GM12878 (cell line): ENCODE measurements around the gene TOX2. TPM values are rescaled to one million over a fixed set of nuclear protein-coding genes. Genes with fewer than 3 reads are reported as not detected.

Experiments
- BACH1 ChIP-seq: fragments of 450-650 bp; IDR thresholded peaks from 2 replicates; pipeline ENCODE4 v1.6.1; 2017; ENCODE audit warnings: mild to moderate bottlenecking, borderline replicate concordance
- DPF2 ChIP-seq: fragments of 450-650 bp; IDR thresholded peaks from 2 replicates; pipeline ENCODE4 v1.6.1; 2017; ENCODE audit warnings: mild to moderate bottlenecking
- EGR1 ChIP-seq, 2 experiments: IDR thresholded peaks; 1 replicate in 1 of 2; 2 replicates in 1 of 2; pipeline ENCODE4 v1.6.1; 2011 to 2012; ENCODE audit warnings: low read depth in 2 of 2, low read length in 2 of 2, borderline replicate concordance in 1 of 2, mild to moderate bottlenecking in 1 of 2, moderate library complexity in 1 of 2
- FOXK2 ChIP-seq: fragments of 450-650 bp; IDR thresholded peaks from 2 replicates; pipeline ENCODE4 v1.6.1; 2017; ENCODE audit warnings: mild to moderate bottlenecking, moderate library complexity
- FOXM1 ChIP-seq: IDR thresholded peaks from 2 replicates; pipeline ENCODE4 v1.6.1; 2012; ENCODE audit warnings: low read depth, mild to moderate bottlenecking, inconsistent platforms, low read length, moderate library complexity
- GATAD2B ChIP-seq: fragments of 450-650 bp; conservative IDR thresholded peaks from 2 replicates; pipeline ENCODE4 v1.6.1; 2017; ENCODE audit warnings: low read depth, mild to moderate bottlenecking, moderate library complexity
- HDAC2 ChIP-seq: fragments of 200-600 bp; sonication (generic); IDR thresholded peaks from 2 replicates; pipeline ENCODE4 v1.6.1; 2017
- JUND ChIP-seq: IDR thresholded peaks from 2 replicates; pipeline ENCODE4 v1.6.1; 2012; ENCODE audit warnings: low read depth, mild to moderate bottlenecking, low read length, improper control_type of control experiment, moderate library complexity
- MEF2A ChIP-seq: IDR thresholded peaks from 2 replicates; pipeline ENCODE4 v1.6.1; 2011; ENCODE audit warnings: low read depth, mild to moderate bottlenecking, low read length, moderate library complexity; ENCODE audit not compliant: insufficient read depth
- MEF2B ChIP-seq: fragments of 450-650 bp; IDR thresholded peaks from 2 replicates; pipeline ENCODE4 v1.6.1; 2018; ENCODE audit warnings: mild to moderate bottlenecking, moderate library complexity; ENCODE audit not compliant: partially characterized antibody, poor library complexity, severe bottlenecking
- NFYB ChIP-seq: IDR thresholded peaks from 2 replicates; pipeline ENCODE4 v1.6.1; 2011; ENCODE audit warnings: low read depth, mild to moderate bottlenecking, low read length, improper control_type of control experiment, moderate library complexity; ENCODE audit not compliant: insufficient read depth
- POU2F2 ChIP-seq: IDR thresholded peaks from 3 replicates; pipeline ENCODE4 v1.6.1; 2011; ENCODE audit warnings: low read depth, mild to moderate bottlenecking, low read length, borderline replicate concordance
- SMAD5 ChIP-seq: IDR thresholded peaks from 2 replicates; pipeline ENCODE4 v1.6.1; 2016; ENCODE audit warnings: antibody characterized with exemption, low read depth
- SMARCA5 ChIP-seq: fragments of 450-650 bp; IDR thresholded peaks from 2 replicates; pipeline ENCODE4 v1.6.1; 2017; ENCODE audit warnings: mild to moderate bottlenecking
- SRF ChIP-seq, 2 experiments: IDR thresholded peaks; 2 replicates each; pipeline ENCODE4 v1.6.1; 2011; ENCODE audit warnings: low read depth in 2 of 2, low read length in 2 of 2, mild to moderate bottlenecking in 1 of 2, moderate library complexity in 1 of 2
- TAF1 ChIP-seq: IDR thresholded peaks from 2 replicates; pipeline ENCODE4 v1.6.1; 2011; ENCODE audit warnings: mild to moderate bottlenecking, low read depth, low read length, borderline replicate concordance
- ZSCAN29 ChIP-seq: fragments of 450-650 bp; IDR thresholded peaks from 2 replicates; pipeline ENCODE4 v1.6.1; 2017; ENCODE audit warnings: mild to moderate bottlenecking, moderate library complexity
- polyA plus RNA-seq, 11 experiments: library from polyadenylated mRNA; depleted of rRNA in 4 of 11; unstranded in 6 of 11; stranded (reverse) in 5 of 11; fragments of >200 nt; fragmentation: Nextera tagmentation in 4 of 11; fragmentation: Illumina TruSeq in 1 of 11; extraction: Ambion mirVana in 4 of 11; extraction: Trizol in 1 of 11; gene quantifications; 1 replicate in 1 of 11; 2 replicates in 10 of 11; pipeline versions ENCODE4 v1.2.1 to v1.2.3, GENCODE V29; 2011 to 2016; ENCODE audit warnings: inconsistent platforms in 2 of 11, missing spikeins in 2 of 11, low read depth in 1 of 11
- total RNA-seq, 4 experiments: library from RNA; depleted of rRNA in 3 of 4; stranded (reverse); fragments of >200 nt in 3 of 4; fragmentation: Illumina TruSeq in 1 of 4; extraction: Trizol in 1 of 4; gene quantifications; 2 replicates each; pipeline versions ENCODE4 v1.2.1 to v1.2.3, GENCODE V29; 2013 to 2021
- TF ChIP-seq, protein P1 (sequence below): fragments of 150-350 bp; IDR thresholded peaks from 2 replicates; pipeline ENCODE4 v1.6.1; 2016; ENCODE audit warnings: low read depth, low read length
- TF ChIP-seq, protein P2 (sequence below): IDR thresholded peaks from 2 replicates; pipeline ENCODE4 v1.6.1; 2012; ENCODE audit warnings: low read depth, low read length, improper control_type of control experiment
- TF ChIP-seq, protein P3 (sequence below): IDR thresholded peaks from 2 replicates; pipeline ENCODE4 v1.6.1; 2012; ENCODE audit warnings: low read length, inconsistent platforms
- TF ChIP-seq, protein P4 (sequence below): fragments of 450-650 bp; IDR thresholded peaks from 2 replicates; pipeline ENCODE4 v1.6.1; 2017; ENCODE audit warnings: antibody characterized with exemption, mild to moderate bottlenecking, moderate library complexity
- TF ChIP-seq, protein P5 (sequence below): IDR thresholded peaks from 2 replicates; pipeline ENCODE4 v1.6.1; 2011; ENCODE audit warnings: low read depth, mild to moderate bottlenecking, low read length, moderate library complexity, borderline replicate concordance; ENCODE audit errors: extremely low read depth

TOX2 gene
- total and polyA plus RNA-seq, 10 of the 15 experiments (the other 5 are each of a cell fraction or from before 2014, with no cell fraction given), result 2.6 to 40.5 (median 7.9) TPM

DNA sequence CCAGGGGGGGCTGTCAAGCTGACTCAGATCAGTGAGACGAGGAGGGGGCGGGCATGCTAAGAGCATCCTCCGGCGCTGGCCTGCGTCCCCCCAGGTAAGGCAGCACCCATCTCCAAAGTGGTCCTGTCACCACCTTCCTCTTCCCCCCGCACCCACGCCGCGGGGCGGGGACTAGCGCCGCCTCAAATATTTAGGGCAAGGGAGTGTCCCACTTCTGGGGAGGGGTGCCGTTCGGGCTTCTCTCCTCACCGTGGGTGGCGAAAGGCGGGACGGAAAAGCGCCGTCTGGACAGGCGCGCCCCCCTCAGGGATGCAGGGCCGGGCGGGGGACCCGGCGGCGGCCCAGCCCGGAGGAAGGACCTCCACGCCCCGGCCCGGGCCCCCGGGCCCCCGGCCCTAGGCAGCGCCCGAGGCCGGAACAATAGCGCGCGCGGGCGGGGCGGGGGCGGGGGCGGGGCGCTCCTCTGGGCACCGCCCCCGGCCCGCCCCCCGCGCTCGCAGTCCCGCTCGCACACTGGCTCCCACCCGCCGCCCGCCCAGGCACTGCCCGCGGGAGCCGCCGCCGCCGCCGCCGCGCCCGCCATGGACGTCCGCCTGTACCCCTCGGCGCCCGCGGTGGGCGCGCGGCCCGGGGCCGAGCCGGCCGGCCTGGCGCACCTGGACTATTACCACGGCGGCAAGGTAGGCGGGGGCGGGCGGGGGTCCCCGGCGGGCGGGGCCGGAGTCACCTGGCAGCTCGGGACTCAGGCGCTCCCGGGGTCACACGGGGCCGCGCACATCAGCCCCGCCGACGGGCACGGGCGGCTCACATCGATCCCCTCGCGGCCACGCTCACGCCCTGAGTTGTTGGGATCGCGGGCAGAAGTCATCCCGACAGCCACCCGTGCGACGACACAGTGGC lies at the start of gene TOX2 (continued):
- no peak for TF ChIP-seq MEF2B
- TF ChIP-seq, protein P1, sequence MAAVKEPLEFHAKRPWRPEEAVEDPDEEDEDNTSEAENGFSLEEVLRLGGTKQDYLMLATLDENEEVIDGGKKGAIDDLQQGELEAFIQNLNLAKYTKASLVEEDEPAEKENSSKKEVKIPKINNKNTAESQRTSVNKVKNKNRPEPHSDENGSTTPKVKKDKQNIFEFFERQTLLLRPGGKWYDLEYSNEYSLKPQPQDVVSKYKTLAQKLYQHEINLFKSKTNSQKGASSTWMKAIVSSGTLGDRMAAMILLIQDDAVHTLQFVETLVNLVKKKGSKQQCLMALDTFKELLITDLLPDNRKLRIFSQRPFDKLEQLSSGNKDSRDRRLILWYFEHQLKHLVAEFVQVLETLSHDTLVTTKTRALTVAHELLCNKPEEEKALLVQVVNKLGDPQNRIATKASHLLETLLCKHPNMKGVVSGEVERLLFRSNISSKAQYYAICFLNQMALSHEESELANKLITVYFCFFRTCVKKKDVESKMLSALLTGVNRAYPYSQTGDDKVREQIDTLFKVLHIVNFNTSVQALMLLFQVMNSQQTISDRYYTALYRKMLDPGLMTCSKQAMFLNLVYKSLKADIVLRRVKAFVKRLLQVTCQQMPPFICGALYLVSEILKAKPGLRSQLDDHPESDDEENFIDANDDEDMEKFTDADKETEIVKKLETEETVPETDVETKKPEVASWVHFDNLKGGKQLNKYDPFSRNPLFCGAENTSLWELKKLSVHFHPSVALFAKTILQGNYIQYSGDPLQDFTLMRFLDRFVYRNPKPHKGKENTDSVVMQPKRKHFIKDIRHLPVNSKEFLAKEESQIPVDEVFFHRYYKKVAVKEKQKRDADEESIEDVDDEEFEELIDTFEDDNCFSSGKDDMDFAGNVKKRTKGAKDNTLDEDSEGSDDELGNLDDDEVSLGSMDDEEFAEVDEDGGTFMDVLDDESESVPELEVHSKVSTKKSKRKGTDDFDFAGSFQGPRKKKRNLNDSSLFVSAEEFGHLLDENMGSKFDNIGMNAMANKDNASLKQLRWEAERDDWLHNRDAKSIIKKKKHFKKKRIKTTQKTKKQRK, result no peak
- TF ChIP-seq EGR1 (IDR thresholded peaks at IDR 0.05; ENCODE audit: borderline replicate concordance in 1 of 2, low read depth in 2 of 2, low read length in 2 of 2), result peak in 1 of 2 experiments; percentile 80; a peak in 2 of 3 replicates
- no peak for TF ChIP-seq ZSCAN29
- no peak for TF ChIP-seq SRF (IDR thresholded peaks at IDR 0.05; ENCODE audit: low read depth in 2 of 2, low read length in 2 of 2)
- TF ChIP-seq JUND, result peak; percentile 34; the same call in 1 of the 2 replicates
- 0 out of 2 replicates have a peak, but pooled peaks have one; percentile 19 for TF ChIP-seq SMARCA5
- TF ChIP-seq, protein P2, sequence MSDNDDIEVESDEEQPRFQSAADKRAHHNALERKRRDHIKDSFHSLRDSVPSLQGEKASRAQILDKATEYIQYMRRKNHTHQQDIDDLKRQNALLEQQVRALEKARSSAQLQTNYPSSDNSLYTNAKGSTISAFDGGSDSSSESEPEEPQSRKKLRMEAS, result no peak
- TF ChIP-seq DPF2, result peak; percentile 46
- TF ChIP-seq, protein P3, sequence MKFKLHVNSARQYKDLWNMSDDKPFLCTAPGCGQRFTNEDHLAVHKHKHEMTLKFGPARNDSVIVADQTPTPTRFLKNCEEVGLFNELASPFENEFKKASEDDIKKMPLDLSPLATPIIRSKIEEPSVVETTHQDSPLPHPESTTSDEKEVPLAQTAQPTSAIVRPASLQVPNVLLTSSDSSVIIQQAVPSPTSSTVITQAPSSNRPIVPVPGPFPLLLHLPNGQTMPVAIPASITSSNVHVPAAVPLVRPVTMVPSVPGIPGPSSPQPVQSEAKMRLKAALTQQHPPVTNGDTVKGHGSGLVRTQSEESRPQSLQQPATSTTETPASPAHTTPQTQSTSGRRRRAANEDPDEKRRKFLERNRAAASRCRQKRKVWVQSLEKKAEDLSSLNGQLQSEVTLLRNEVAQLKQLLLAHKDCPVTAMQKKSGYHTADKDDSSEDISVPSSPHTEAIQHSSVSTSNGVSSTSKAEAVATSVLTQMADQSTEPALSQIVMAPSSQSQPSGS, result no peak
- no peak for TF ChIP-seq POU2F2
- TF ChIP-seq, protein P4, sequence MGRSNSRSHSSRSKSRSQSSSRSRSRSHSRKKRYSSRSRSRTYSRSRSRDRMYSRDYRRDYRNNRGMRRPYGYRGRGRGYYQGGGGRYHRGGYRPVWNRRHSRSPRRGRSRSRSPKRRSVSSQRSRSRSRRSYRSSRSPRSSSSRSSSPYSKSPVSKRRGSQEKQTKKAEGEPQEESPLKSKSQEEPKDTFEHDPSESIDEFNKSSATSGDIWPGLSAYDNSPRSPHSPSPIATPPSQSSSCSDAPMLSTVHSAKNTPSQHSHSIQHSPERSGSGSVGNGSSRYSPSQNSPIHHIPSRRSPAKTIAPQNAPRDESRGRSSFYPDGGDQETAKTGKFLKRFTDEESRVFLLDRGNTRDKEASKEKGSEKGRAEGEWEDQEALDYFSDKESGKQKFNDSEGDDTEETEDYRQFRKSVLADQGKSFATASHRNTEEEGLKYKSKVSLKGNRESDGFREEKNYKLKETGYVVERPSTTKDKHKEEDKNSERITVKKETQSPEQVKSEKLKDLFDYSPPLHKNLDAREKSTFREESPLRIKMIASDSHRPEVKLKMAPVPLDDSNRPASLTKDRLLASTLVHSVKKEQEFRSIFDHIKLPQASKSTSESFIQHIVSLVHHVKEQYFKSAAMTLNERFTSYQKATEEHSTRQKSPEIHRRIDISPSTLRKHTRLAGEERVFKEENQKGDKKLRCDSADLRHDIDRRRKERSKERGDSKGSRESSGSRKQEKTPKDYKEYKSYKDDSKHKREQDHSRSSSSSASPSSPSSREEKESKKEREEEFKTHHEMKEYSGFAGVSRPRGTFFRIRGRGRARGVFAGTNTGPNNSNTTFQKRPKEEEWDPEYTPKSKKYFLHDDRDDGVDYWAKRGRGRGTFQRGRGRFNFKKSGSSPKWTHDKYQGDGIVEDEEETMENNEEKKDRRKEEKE, result peak; percentile 76
- no peak for TF ChIP-seq TAF1
- no peak for TF ChIP-seq HDAC2
- TF ChIP-seq FOXM1, result no peak
- peak; percentile 46; the same call in 1 of the 2 replicates for TF ChIP-seq FOXK2
- TF ChIP-seq GATAD2B, result peak; percentile 73
- TF ChIP-seq MEF2A, result no peak
- TF ChIP-seq, protein P5, sequence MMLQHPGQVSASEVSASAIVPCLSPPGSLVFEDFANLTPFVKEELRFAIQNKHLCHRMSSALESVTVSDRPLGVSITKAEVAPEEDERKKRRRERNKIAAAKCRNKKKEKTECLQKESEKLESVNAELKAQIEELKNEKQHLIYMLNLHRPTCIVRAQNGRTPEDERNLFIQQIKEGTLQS, result no peak
- peak; percentile 55 for TF ChIP-seq BACH1
- no peak for TF ChIP-seq NFYB
- no peak for TF ChIP-seq SMAD5
